ENCODE results near the gene DOLK. TPM values are rescaled to one million over a fixed set of nuclear protein-coding genes. Genes with fewer than 3 reads are reported as not detected.

The DOLK gene
- total and polyA plus RNA-seq, 2 experiments from 2014 or later, result 30.2 to 45.0 TPM

GRCh38 chr9:128923493-128923883, 23.9 kb downstream of the DOLK start:
- TF ChIP-seq EZH2phosphoT487 (IDR thresholded peaks at IDR 0.05; ENCODE audit: low read depth, severe bottlenecking, unreplicated experiment) (no peak), CTCF (IDR thresholded peaks at IDR 0.05; ENCODE audit: poor library complexity) (no peak), EZH2 (IDR thresholded peaks at IDR 0.05; ENCODE audit: borderline replicate concordance) (no peak)
- Histone ChIP-seq H3K4me3 (no peak overlapping the region), H4K20me1 (ENCODE audit: insufficient read depth, poor library complexity, severe bottlenecking) (no peaks in the 10 kb centered on the region), H3K27ac (no peak overlapping the region), H2AFZ (no peak overlapping the region), H3K9me2 (replicated peaks; ENCODE audit: insufficient read depth) (no peaks in the 10 kb centered on the region), H3K79me2 (peaks cover 7% of the 10 kb centered on the region), H3K4me2 (no peak overlapping the region), H3K27me3 (no peaks in the 10 kb centered on the region), H3K9me3 (ENCODE audit: low read depth) (no peaks in the 10 kb centered on the region), H3K36me3 (replicated peaks; ENCODE audit: insufficient read depth, low read depth) (no peaks in the 10 kb centered on the region), H3K4me1 (ENCODE audit: insufficient read depth) (peaks cover 24% of the 10 kb centered on the region)
- no peak for DNase-seq (ENCODE audit: low spot score)
- WGBS (ENCODE audit: low lambda C conversion rate, missing lambda C conversion rate), result 90% methylated on average over 6 of the region's 6 CpGs

GRCh38 chr9:128921881-128922763, 25.3 kb downstream of the DOLK start:
- no peak for TF ChIP-seq EZH2phosphoT487 (IDR thresholded peaks at IDR 0.05; ENCODE audit: low read depth, severe bottlenecking, unreplicated experiment)
- TF ChIP-seq EZH2 (IDR thresholded peaks at IDR 0.05; ENCODE audit: borderline replicate concordance), result no peak
- no peak for TF ChIP-seq CTCF (IDR thresholded peaks at IDR 0.05; ENCODE audit: poor library complexity)
- H3K4me3 ChIP-seq, result peak overlapping the region; percentile 40
- peak overlapping the region; percentile 75 for H2AFZ ChIP-seq
- no peaks in the 10 kb centered on the region for H3K36me3 ChIP-seq (replicated peaks; ENCODE audit: insufficient read depth, low read depth)
- no peaks in the 10 kb centered on the region for H4K20me1 ChIP-seq (ENCODE audit: insufficient read depth, poor library complexity, severe bottlenecking)
- H3K9me3 ChIP-seq (ENCODE audit: low read depth), result no peaks in the 10 kb centered on the region
- peak overlapping the region; percentile 69 for H3K4me2 ChIP-seq
- WGBS (ENCODE audit: low lambda C conversion rate, missing lambda C conversion rate), result 5% methylated on average over 26 of the region's 32 CpGs
- peaks cover 24% of the 10 kb centered on the region for H3K4me1 ChIP-seq (ENCODE audit: insufficient read depth)
- peak; percentile 80 for DNase-seq (ENCODE audit: low spot score)
- no peaks in the 10 kb centered on the region for H3K9me2 ChIP-seq (replicated peaks; ENCODE audit: insufficient read depth)
- peak overlapping the region; percentile 89 for H3K27ac ChIP-seq
- no peaks in the 10 kb centered on the region for H3K27me3 ChIP-seq
- H3K79me2 ChIP-seq, result peaks cover 7% of the 10 kb centered on the region

GRCh38 chr9:128920381-128921058, 26.9 kb downstream of the DOLK start, which contains the start of gene PHYHD1:
TSS of gene PHYHD1 (plus strand) at chr9:128920982. CDS start at chr9:128922324, 1,342 bp downstream.
- Histone ChIP-seq H2AFZ (peak within 1 kb of the TSS; percentile 75), H3K4me1 (ENCODE audit: insufficient read depth) (peaks cover 24% of the 10 kb centered on the region), H3K9me2 (replicated peaks; ENCODE audit: insufficient read depth) (no peaks in the 10 kb centered on the region), H3K36me3 (replicated peaks; ENCODE audit: insufficient read depth, low read depth) (no peaks in the 10 kb centered on the region), H3K4me3 (no peak within 1 kb of the TSS), H3K4me2 (peak within 1 kb of the TSS; percentile 69), H3K79me2 (peaks cover 7% of the 10 kb centered on the region), H3K27me3 (no peaks in the 10 kb centered on the region), H3K9me3 (ENCODE audit: low read depth) (no peaks in the 10 kb centered on the region), H3K27ac (peak within 1 kb of the TSS; percentile 89), H4K20me1 (ENCODE audit: insufficient read depth, poor library complexity, severe bottlenecking) (no peaks in the 10 kb centered on the region)
- no peak for DNase-seq (ENCODE audit: low spot score)
- TF ChIP-seq EZH2 (IDR thresholded peaks at IDR 0.05; ENCODE audit: borderline replicate concordance), result no peak
- no peak for TF ChIP-seq CTCF (IDR thresholded peaks at IDR 0.05; ENCODE audit: poor library complexity)
- TF ChIP-seq EZH2phosphoT487 (IDR thresholded peaks at IDR 0.05; ENCODE audit: low read depth, severe bottlenecking, unreplicated experiment), result no peak
- 66% methylated on average over 13 of the region's 13 CpGs for WGBS (ENCODE audit: low lambda C conversion rate, missing lambda C conversion rate)
